GM19463 (cell line): ENCODE data around the gene ZNF892.
"Not testable (repeated sequence)": the region's sequence is repeated elsewhere in the genome, so short reads cannot be mapped to it uniquely, and the experiment has no call there.

Experiments
- ATAC-seq: cut with Tn5 transposase; IDR thresholded peaks from one replicate; pipeline ENCODE4 v1.9.1; 2021; ENCODE audit warnings: mild to moderate bottlenecking, moderate library complexity; ENCODE audit not compliant: unreplicated experiment

The ZNF892 gene

DNA sequence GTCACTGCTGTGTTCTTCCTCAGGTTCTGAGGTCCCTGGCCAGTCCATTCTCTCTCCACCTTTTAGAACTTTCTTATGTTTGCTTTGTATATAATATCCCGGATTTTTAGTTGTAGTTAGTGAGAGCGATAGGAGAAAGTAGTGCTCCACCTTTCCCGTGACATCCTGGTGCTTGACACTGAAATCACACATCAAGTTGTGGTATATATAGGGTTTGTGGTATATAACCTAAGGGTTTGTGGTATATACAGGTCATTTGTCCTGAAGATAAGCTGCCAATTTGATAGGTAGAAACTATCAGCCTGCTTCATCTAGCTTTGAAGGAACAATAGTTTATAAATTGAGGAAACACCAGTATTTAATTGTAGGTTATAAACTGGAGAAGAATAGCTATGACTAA is 13.1 kb downstream of the ZNF892 start:
- ATAC-seq, result no peak

DNA sequence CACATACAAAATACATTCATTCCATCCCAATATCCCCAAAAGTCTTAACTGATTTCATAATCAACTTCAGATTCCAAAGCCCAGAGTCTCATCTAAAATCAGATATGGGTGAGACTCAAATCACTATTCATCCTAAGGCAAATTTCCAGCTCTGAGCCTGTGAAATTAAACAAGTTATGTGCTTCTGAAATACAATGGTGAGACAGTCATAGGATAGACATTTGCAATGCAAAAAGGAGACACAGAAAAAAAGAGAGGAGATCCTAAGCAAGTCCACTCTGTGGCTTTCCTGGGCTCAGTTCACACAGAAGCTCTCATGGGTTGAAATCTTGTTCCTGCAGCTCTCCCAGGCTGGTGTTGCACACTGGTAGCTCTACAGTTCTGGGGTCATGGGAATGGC is 18.3 kb downstream of the ZNF892 start:
- no peak for ATAC-seq

DNA sequence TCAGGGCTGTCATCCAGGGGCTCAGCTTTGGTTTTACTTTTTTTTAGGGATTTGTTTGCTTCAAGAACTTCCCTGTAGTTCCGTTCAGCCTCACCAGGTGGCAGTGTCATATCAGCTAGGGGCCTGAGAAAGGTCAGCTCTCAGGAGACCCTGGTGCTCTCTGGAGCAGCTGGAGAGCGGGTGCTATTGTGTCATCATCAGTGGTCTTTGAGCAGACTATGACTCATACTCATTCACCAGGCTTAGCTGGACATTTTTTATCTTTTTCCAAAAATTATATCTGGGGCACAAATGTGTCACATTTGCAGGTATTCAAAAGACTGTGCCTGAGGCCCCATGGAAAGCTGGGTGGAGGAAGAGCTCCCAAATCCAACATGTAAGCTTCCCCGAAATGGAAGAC is 24.4 kb downstream of the ZNF892 start:
- no peak for ATAC-seq

DNA sequence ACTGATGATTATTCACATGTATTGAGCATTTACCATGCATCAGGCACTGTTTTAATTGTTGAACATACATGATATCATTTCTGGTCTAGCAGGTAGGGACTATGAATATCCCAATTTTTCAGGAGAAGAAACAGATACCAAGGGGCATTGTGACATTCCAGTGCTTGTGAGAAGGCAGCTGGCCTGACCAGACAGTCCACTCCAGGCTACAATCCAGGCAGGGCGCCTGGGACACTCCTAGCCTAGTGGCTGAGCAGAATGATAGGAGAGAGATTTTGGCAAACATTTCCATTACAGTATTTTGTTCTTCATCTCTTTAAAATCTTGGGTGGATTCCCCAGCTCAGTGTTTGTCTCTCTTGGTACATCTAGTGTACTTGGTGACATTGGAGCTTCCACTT is 24.9 kb downstream of the ZNF892 start:
- no peak for ATAC-seq

DNA sequence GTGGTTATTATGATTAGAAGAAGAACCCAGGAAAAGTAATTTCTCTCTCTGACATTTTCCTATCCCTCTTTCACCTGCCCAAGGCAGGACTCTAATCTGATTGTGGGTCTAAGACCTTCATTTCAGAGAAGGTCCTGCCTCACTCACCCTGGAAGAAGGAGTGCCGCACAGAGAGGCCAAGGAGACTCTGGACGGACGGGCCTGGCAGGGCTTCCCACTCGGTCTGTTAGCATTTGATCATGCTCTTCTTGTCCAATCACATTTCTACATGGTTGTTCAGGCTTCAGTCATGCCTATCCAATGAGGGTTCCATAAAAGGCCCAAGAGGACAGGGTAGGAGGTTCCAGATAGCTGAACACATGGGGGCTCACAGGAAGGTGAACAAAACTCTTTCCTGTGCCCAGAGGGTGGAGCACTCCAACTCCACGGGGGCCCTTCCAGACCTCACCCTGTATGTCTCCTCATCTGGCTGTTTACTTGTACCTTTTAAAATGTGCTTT is 27.0 kb downstream of the ZNF892 start:
- no peak for ATAC-seq

DNA sequence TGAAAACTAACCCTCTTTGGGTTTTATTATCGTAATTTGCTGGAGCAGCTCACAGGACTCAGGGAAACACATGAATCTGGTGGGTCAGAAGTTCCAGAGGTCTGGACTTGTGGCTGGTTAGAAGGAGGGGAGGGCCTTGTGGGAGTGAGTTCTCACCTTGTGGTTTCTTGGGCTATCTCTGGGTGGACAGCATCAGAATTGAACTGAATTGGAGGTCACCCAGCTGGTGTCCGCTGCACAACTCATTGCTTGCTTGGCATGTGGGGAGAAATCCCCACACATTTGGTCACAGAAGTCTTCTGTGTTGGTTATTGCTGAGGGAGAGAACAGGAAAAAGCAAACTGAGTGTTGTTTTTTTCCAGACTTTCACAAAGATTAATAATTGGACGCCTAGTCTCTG is 27.5 kb downstream of the ZNF892 start:
- no peak for ATAC-seq

DNA sequence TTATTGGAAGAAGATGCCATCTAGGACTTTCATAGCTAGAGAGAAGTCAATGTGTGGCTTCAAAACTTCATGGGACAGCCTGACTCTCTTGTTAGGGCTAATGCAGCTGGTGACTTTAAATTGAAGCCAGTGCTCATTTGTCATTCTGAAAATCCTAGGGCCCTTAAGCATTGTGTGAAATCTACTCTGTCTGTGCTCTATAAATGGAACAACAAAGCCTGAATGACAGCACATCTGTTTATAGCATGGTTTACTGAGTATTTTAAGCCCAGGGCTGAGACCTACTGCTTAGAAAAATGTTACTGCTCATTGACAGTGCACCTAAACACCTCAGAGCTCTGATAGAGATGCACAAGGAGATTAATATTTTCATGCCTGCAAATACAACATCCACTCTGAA is 30.8 kb downstream of the ZNF892 start:
- ATAC-seq, result no peak

DNA sequence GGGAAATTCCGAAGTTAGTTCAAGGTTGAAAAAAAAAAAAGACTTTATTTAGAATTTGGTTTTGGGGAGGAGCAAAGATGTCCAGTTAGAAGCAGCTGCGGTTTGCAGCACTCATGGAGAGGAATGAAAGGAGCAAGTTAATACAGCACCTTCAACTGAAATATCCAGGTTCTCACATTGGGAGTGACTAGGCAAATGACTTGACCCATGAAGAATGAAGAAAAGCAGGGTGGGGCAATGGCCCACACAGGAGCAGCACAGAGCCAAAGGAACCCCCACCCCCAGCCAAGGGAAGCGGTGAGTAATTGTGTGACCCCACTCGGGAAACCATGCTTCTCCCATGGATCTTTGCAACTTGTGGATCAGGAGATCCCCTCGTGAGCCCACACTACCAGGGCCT is 32.8 kb downstream of the ZNF892 start:
- no peak for ATAC-seq

DNA sequence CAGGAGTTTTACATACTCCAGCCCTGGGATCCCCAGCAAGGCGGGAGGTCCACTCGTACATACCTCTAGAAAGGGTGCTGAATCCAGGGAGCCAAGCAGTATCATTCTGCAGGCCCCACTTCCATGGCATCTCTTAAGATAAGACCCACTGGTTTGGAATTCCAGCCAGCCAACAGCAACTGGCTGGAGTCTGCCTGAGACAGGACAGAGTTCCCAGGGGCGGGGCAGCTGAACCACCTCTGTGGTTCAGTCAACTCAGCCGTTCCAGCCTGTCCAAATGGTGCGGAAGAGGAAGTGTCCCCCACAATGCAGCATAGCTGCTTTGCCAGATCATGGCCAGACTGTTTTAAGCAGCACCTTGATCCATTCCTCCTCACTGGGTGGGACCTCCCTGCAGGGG is 33.2 kb downstream of the ZNF892 start:
- ATAC-seq, result no peak

DNA sequence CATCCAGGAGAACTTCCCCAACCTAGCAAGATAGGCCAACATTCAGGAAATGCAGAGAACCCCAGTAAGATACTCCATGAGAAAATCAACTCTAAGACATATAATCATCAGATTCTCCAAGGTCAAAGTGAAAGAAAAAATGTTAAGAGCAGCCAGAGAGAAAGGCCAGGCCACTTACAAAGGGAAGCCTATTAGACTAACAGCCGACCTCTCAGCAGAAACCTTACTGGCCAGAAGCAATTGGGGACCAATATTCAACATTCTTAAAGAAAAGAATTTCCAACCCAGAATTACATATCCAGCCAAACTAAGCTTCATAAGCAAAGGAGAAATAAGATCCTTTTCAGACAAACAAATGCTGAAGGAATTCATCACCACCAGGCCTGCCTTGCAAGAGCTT is 34.8 kb downstream of the ZNF892 start:
- not testable (repeated sequence) for ATAC-seq
